GM18498 (cell line): ENCODE data around the gene SFRP5.

Source experiments
- ATAC-seq: cut with Tn5 transposase; IDR thresholded peaks from one replicate; pipeline ENCODE4 v1.9.1; 2021; ENCODE audit warnings: mild to moderate bottlenecking, moderate library complexity; ENCODE audit not compliant: unreplicated experiment

Gene SFRP5

DNA sequence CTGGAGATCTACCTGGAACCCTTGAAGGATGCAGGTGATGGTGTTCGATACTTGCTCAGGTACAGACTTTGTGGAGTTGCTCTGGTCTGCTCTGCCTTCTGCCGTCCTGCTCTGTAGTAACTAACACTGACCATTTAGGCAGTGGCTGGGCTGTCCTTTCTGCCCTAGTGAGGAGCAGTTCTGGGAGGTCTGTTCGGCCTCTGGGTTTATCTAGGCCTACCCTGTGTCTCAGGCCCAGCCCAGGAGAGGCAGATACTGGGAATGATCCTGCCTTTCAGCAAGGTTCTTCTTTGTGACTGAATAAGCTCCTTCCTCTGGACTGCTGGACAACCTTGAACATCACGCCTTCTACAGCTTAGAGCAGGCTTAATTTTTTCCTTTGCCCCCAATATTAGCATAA lies 33.2 kb downstream of the SFRP5 start:
- no peak for ATAC-seq

DNA sequence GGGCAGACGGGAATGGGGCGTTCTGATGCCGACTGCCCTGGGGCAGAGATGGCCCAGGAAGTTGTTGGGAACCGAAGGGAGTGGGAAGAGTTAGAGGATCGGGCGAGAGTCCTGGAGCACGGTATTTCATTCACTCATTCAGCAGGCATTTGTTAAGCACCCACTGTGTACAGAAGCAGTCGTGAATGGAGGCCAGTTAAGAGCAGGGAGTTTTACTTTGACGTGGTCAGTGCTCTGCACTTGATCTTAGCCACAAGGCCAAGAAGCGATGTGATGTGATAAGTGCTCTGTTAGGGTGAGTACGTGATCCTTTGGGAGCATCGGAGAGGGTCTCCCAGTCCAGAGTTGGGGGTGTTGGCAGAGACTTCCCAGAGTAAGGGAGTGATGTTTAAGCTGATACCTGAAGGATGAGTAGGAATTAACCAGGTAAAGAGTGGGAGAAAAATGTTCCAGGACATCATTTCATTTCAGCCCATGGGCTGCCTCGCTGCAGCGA lies 34.0 kb downstream of the SFRP5 start:
- peak; percentile 9 for ATAC-seq

DNA sequence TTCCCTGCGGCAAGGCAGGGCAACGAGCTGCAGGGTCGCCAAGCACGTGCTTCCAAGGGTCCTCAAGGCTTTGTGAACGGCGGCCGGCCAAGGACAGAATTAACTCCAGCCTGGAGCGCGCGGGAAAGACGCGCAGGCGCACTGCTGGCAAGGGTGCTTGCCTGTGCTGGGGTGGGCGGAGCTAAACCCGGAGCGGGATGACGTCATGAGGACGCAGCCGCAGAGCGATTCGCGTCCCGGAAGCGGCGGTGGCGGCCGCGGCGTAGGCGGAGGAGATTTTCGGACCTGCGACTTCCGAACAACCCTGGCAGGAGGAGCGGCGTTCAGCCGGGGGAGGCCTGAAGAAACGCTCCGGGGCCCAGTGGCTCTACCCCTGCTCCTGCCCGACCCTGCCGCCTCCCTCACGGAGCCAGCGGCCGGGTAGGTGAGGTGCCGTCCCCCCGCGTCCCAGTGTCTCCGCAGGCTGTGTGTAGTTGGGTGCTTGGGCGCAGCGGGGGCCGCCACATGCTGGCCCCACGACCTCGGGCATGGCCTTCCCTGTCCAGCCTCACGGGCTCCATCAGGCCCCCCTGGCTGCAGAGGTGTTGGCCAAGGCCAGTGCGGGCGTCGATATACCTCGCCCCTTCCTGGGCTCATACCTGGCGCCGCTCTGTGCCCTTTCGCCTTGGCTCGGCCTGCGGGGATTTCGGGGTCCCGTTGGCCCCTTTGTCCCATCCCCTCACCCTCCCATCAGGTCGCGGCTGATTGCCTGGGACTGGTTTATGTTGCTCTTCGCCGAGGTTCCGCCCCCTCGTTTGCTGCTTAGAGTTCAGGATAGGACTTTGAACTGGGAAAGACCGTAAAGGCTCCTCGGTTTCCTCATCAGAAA lies 34.7 kb downstream of the SFRP5 start, which contains the start of gene ZFYVE27:
TSS of gene ZFYVE27 (plus strand) at position 227 of the 868 bp plus-strand sequence. CDS start 1,350 bp downstream, outside the sequence.
- ATAC-seq, result peak; percentile 92

DNA sequence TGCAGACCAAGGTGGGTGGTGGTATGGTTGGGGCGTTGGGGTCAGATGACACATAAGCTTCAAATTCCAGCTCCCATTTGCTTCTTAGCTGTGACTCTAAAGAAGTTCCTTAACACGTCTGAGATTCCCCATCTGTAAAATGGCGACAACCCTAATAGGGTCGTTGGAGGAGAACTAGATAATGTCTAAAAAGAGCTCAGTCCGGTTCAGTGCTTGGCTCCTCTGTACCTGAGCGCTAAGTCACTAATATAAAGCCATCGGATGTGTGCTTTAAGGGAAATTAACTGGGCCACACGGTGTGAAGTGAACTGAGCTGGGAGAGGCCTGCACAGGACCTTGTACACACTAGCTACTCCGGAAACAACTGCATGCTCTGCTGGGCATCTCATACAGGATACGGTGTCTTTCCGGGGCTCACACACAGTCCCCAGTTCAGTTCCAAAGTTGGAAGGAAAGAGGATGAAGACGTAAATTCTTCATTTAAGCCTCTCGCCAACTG lies 35.3 kb downstream of the SFRP5 start:
- ATAC-seq, result peak; percentile 6

DNA sequence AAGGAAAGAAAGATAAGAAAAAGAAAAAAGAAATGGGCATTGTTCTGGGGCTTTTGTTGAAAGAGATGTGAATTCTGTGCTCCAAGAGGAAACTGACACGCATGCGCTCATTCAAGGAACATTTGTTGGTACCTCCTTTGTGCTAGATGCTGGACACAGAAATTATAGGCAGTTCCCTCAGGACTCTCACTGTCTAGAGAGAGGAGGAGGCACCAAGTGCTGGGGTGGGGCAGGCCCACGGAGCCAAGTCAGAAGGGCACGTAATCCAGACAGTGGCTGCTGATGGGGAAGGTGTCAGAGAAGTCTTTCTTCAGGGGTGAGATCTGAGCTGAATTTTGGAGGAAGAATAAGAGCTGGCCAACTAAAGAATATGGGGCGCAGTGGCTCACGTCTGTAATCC lies 37.8 kb downstream of the SFRP5 start:
- no peak for ATAC-seq

DNA sequence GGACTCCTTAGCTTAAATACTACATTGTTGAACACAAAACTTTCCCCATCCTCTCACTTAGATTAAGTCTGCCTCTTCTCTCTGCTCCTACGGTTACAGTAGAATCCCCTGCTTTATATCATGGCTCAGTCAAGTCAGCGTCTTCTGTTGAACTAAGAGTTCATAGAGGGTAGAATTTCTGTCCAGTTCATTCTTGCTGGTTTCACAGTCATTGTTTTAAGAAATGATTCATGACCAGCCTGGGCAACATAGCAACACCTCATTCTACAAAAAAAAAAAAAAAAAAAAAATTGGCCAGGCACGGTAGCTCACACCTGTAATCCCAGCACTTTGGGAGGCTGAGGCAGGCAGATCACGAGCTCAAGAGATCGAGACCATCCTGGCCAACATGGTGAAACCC lies 38.5 kb downstream of the SFRP5 start:
- ATAC-seq, result no peak

DNA sequence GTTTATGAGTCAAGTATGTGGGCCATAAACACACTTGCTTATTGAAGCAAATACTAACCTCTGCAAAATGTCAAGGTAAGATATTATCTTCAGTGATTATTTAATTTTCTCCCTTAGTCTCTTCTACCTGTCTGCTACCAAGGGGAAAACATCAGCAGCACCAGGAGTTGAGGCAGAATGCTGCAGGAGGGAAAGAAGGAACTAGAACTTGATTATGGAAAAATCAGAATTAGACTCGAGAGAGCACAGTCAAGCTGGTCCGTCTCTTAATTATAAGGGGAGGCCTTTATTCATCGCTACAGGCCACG lies 39.8 kb downstream of the SFRP5 start:
- ATAC-seq, result no peak

DNA sequence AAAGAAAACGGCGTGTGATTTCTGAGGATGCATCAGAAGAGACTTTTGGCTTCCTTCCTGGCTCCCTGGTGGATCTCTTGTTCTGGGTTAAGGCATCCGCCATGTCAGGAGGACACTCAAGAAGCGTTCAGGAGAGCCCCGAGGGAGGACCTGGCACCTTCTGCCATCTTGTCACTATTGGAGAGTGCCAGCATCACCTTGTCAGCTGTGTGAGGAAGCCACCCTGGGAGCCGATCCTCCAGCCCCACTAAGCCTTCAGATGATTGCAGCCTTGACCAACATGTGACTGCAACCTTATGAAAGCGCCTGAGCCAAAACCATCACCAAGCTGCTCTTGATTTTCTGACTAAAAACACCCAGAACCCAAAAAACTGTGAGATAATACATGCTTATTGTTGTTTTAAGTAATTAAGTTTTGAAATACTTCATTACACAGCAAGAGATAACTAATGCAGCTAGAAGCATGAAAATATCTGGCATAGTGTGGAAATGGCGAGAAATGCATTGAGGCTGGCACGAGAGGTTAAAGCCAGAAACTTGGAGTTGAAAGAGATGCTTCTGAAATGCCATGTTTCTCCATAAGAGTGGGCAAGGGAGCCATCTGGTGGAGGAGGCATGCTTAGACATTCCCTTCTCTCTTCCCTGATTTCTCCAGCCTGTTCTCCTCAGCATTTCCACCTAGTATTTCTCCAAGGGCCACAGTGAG lies 40.3 kb downstream of the SFRP5 start:
- ATAC-seq, result no peak

DNA sequence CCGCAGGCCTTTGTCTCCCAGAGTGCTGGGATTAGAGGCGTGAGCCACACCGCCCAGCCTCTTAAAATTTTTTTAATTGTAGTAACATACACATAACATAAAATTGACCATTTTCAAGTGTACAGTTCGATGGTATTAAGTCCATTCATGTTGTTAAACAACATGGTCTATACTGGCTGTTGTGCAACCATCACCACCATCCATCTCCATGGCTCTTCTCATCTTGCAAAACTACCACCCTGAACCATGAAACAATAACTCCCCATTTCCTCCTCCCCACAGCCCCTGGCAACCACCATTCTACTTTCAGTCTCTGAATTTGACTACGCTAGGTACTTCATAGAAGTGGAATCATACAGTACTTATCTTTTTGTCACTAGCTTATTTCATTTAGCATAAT lies 42.8 kb downstream of the SFRP5 start:
- ATAC-seq, result no peak

DNA sequence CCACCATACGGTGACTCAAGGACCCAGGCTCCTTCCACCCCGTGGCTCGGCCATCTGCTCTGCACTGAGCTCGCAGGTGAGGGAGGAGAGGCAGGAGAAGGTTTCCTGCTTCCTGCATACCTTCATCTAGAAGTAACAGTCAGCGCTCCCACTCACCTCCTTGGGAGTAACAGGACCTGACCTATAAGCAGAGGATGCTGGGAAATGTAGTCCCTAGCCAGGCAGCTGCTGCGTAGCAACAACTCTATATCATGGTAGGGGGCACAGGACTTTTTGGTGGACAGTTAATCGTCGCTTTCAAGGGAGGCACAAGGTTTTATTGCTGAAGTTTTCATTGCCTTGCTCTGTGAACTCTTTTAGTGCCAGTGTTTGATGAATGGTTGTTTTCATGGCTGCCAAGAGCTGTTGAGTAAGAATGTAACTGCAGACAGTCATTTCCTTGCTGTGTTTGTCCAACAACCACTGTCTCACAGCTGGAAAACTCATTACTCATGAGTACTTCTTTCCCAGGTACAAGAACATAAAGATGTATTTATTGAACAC lies 45.1 kb downstream of the SFRP5 start:
- no peak for ATAC-seq

DNA sequence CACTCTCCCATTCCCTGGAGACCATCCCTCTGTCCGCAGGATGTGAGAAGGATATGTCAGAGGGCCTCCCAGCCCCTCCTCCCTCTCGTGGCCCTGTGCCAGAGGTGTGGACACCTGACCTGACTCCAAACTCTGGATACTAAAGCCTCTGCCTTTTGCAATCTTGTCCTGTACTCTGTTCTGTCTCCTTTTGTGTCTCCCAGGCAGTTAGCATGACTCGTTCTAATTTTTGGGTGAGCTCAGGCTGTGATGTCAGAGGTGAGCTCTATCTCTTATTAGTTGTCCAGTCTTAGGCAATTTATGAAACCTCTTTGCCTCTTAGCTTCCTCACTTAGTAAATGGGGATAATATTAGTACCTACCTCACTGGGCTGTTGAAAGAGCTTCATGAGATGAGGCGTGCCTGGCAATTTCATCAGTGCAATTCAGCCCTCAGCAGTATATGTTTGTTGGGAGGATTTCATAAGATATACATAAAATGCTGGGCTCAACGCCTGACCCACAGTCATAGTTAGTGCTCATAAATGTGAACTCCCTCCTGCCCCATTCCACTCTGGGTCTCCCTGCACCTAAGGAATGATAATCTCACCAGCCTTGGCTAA lies 47.4 kb downstream of the SFRP5 start:
- ATAC-seq, result no peak

DNA sequence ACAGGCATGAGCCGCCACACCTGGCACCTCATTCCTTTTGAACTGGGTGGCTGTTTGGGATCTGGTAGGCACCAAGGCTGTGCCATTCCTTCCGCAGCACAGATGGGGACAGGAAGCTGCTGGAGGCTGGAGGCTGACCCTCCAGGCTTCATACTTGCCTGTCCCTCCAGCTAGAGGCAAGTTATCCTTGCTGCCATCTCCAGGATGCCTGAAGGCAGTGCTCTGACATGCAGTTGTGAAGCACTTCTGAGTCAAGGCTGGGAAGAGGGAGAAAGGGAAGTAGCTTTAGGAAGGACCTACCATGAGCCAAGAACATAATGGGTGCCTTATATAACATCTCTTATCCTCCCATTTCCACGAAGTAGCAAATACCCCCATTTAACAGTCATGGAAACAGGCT lies 48.8 kb downstream of the SFRP5 start:
- ATAC-seq, result no peak

DNA sequence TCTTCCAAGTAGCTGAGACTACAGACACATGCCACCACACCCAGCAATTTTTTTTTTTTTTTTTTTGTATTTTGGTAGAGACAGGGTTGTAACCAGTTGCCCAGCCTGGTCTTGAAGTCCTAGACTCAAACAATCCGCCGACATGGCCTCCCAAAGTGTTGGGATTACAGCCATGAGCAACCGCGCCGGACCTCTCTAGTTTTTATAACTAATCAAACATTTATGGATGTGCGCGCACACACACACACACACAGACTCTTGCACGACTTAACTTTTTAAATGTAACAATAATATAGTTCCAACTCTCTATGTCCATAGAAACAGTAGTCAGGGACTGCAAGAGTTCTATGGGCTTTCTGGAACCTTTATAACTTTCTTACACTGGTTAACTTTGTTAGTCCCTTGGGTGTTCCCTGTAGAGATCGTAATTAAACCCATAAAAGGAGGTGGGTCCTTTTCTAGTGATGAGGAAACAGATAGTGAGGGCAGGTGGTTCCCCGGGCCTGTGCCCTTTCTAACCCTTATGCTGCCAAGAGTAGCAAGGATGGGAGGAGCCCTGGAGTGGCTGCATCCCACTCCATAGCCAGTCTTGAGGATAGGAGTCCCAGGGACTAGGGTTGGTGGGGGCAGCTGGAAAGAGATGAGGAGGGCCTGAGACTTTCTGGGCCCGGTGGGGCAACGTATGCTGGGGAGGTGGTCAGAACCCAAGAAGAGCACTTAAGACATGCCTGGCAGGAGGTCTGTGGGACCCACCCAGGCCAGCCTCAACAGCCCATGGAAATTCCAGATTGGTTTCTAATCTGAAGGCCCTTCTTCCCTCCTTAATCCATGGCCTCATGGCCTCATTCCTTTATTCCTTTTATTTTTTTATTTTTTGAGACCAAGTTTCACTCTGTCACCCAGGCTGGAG lies 49.7 kb downstream of the SFRP5 start:
- ATAC-seq, result no peak

DNA sequence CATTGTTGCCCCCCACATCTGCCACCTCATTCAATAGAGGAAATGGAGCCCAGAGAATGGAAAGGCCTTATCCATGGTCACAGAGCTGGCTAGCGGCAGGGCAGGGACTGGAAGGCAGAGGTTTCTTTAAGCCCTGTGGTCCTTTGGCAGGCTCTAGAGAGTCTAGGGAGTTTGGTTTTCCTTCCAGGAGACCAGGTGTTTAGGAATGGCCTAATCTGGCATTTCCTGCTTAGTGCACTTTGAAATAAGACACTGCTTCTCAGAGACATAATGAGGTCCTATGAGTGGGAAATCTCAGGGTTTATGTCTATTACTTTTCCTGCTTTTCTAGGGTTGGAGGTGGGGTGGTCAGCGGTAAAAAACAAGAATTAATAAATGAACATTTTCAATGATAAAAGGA lies 52.2 kb downstream of the SFRP5 start:
- no peak for ATAC-seq

DNA sequence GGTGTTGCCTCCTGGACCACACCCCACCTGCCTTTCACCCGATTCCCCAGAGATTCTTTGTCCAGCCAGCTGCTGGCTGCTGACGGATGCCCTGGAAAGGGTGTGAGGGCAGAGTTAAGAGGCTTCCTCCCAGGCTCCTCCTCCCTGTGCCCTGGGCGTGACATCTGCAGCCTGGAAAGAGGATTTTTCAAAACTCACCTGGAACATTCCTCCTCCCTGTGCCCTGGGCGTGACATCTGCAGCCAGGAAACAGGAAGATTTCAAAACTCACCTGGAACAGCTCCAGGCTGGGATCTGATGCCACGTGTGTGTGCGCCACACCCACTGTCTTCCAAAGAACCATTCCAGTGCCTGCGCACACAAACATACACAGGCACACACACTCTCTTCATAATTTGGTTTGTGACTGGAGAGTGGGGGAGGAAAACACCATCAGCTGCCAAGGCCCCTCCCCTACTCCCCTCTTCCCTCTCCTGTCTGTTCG lies 53.1 kb downstream of the SFRP5 start:
- ATAC-seq, result no peak

DNA sequence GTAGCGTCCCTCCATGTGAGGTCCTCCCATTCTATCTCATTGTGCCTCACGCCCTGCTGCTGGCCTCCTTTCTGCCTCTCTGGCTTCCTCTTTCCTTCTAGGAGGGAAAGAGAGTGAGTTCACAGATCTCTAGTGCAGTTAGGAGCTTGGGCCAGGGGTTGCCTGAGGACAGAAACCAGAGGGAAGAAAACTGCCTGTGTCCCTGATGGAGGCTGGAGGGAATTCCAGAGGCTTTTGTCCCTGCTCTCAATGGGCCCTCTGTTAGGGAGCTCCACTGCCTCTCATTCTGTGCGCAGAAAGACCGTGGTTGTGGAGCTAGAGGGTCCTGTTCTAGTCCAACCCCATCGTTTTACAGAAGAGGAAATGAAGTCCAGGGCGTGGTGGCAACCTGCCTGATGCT lies 53.6 kb downstream of the SFRP5 start:
- ATAC-seq, result no peak

DNA sequence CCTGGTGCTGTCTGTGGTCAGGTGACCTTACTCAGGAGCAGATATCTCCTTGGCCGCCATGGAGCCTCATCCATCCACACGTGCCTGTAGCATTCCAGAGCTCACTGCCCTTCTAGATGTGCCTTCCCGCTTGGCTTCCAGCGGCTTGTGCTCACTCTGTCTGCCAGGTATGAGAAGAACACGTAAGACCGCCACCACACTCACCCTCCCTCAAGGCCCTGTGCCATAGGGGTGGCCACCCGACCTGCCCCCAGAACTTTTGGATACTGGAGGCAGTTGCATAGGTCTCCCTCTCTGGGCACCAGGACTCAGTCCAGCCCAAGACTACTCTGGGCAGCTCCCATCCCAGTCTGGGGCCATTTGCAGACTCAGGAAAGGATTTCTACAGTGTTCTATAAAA lies 54.2 kb downstream of the SFRP5 start:
- no peak for ATAC-seq
